K562 (cell line): ENCODE results near the gene MSL2. TPM values are rescaled to one million over a fixed set of nuclear protein-coding genes. Genes with fewer than 3 reads are reported as not detected.

Source experiments
- C11orf30 ChIP-seq: fragments of 450-650 bp; IDR thresholded peaks from 2 replicates; pipeline ENCODE4 v1.6.1; 2016; ENCODE audit warnings: low read depth, mild to moderate bottlenecking
- CCAR2 ChIP-seq: fragments of 200-400 bp; formaldehyde crosslinking; IDR thresholded peaks from 2 replicates; pipeline ENCODE4 v1.6.1; 2017; ENCODE audit warnings: mild to moderate bottlenecking, low read depth, low read length
- CHD2 ChIP-seq: IDR thresholded peaks from 2 replicates; pipeline ENCODE4 v1.6.1; 2011; ENCODE audit warnings: low read depth, low read length
- COPS2 ChIP-seq: fragments of 450-650 bp; conservative IDR thresholded peaks from 2 replicates; pipeline ENCODE4 v1.6.1; 2016; ENCODE audit warnings: mild to moderate bottlenecking, moderate library complexity
- DNMT1 ChIP-seq: fragments of 450-650 bp; IDR thresholded peaks from 2 replicates; pipeline ENCODE4 v1.6.1; 2016; ENCODE audit warnings: antibody characterized with exemption, mild to moderate bottlenecking
- FOXA1 ChIP-seq: fragments of 450-650 bp; IDR thresholded peaks from 2 replicates; pipeline ENCODE4 v1.6.1; 2016; ENCODE audit warnings: mild to moderate bottlenecking, borderline replicate concordance
- HNRNPL ChIP-seq: fragments of 200-400 bp; formaldehyde crosslinking; IDR thresholded peaks from 2 replicates; pipeline ENCODE4 v1.6.1; 2017; ENCODE audit warnings: low read depth, mild to moderate bottlenecking, low read length
- LCOR ChIP-seq: sonication (generic); formaldehyde crosslinking; IDR thresholded peaks from 2 replicates; pipeline ENCODE4 v1.8.0; 2022; ENCODE audit warnings: mild to moderate bottlenecking, missing genetic modification reagents
- MAFF ChIP-seq: IDR thresholded peaks from 2 replicates; pipeline ENCODE4 v1.6.1; 2012; ENCODE audit warnings: low read length, improper control_type of control experiment
- MAFK ChIP-seq: IDR thresholded peaks from 2 replicates; pipeline ENCODE4 v1.6.1; 2011; ENCODE audit warnings: low read length, improper control_type of control experiment
- MCM7 ChIP-seq, 2 experiments: fragments of 450-650 bp; IDR thresholded peaks; 2 replicates each; pipeline ENCODE4 v1.6.1; 2016 to 2018
- MED1 ChIP-seq: sonication (generic); formaldehyde crosslinking; IDR thresholded peaks from 2 replicates; pipeline ENCODE4 v1.8.1; 2023; ENCODE audit warnings: missing genetic modification reagents, borderline replicate concordance
- MLX ChIP-seq, 2 experiments: fragments of 450-650 bp in 1 of 2; sonication (generic) in 1 of 2; formaldehyde crosslinking; conservative IDR thresholded peaks; 2 replicates each; pipeline versions ENCODE4 v1.4.0 to v1.8.1; 2020 to 2022; ENCODE audit warnings: mild to moderate bottlenecking in 1 of 2, missing genetic modification reagents in 1 of 2
- NEUROD1 ChIP-seq: fragments of 150-350 bp; IDR thresholded peaks from 2 replicates; pipeline ENCODE4 v1.6.1; 2014; ENCODE audit warnings: borderline replicate concordance, low read length, low read depth; ENCODE audit not compliant: partially characterized antibody
- NFE2 ChIP-seq: IDR thresholded peaks from 2 replicates; pipeline ENCODE4 v1.6.1; 2014; ENCODE audit warnings: antibody characterized with exemption, low read depth
- NFIX ChIP-seq: fragments of 250-450 bp; sonication (Bioruptor Pico); IDR thresholded peaks from 2 replicates; pipeline ENCODE4 v1.4.0; 2020; ENCODE audit warnings: low read depth, mild to moderate bottlenecking, moderate library complexity
- POLR2B ChIP-seq: fragments of 450-650 bp; IDR thresholded peaks from 2 replicates; pipeline ENCODE4 v1.6.1; 2018; ENCODE audit warnings: low read depth; ENCODE audit not compliant: partially characterized antibody
- PRMT5 ChIP-seq: sonication (generic); formaldehyde crosslinking; IDR thresholded peaks from 2 replicates; pipeline ENCODE4 v1.5.0; 2020; ENCODE audit warnings: missing genetic modification reagents
- RFX1 ChIP-seq: fragments of 450-650 bp; IDR thresholded peaks from 2 replicates; pipeline ENCODE4 v1.6.1; 2016; ENCODE audit warnings: mild to moderate bottlenecking, moderate library complexity
- SREBF2 ChIP-seq: sonication (generic); formaldehyde crosslinking; IDR thresholded peaks from 2 replicates; pipeline ENCODE4 v1.4.0; 2020; ENCODE audit warnings: mild to moderate bottlenecking, missing genetic modification reagents
- TRIM24 ChIP-seq, 2 experiments: fragments of 450-650 bp; IDR thresholded peaks; 2 replicates each; pipeline ENCODE4 v1.6.1; 2016
- U2AF2 ChIP-seq: fragments of 200-400 bp; formaldehyde crosslinking; optimal IDR thresholded peaks from 2 replicates; pipeline ENCODE3; 2017; ENCODE audit warnings: low read depth, mild to moderate bottlenecking, low read length
- WHSC1 ChIP-seq: IDR thresholded peaks from one replicate; pipeline ENCODE4 v1.6.1; 2012; ENCODE audit warnings: low read length, control low read depth, inconsistent platforms
- ZFX ChIP-seq: sonication (generic); formaldehyde crosslinking; IDR thresholded peaks from 2 replicates; pipeline ENCODE4 v1.8.0; 2022; ENCODE audit warnings: mild to moderate bottlenecking, missing genetic modification reagents, moderate library complexity
- ZMIZ1 ChIP-seq, 2 experiments: fragments of 150-350 bp in 1 of 2; IDR thresholded peaks; 2 replicates each; pipeline ENCODE4 v1.6.1; 2012 to 2016; ENCODE audit warnings: low read depth in 2 of 2, low read length in 2 of 2, mild to moderate bottlenecking in 1 of 2, moderate library complexity in 1 of 2
- ZNF143 ChIP-seq: sonication (generic); formaldehyde crosslinking; IDR thresholded peaks from 2 replicates; pipeline ENCODE4 v1.9.0; 2022; ENCODE audit warnings: mild to moderate bottlenecking, missing genetic modification reagents
- ZNF3 ChIP-seq: fragments of 250-450 bp; sonication (Bioruptor Pico); IDR thresholded peaks from 2 replicates; pipeline ENCODE4 v1.5.0; 2021; ENCODE audit warnings: mild to moderate bottlenecking, moderate library complexity
- ZNF316 ChIP-seq: fragments of 450-650 bp; IDR thresholded peaks from 2 replicates; pipeline ENCODE4 v1.6.1; 2016
- ZNF324 ChIP-seq: fragments of 250-450 bp; sonication (Bioruptor Pico); IDR thresholded peaks from 2 replicates; pipeline ENCODE4 v1.4.0; 2020; ENCODE audit warnings: mild to moderate bottlenecking
- ZNF41 ChIP-seq: fragments of 250-450 bp; sonication (Bioruptor Pico); conservative IDR thresholded peaks from 2 replicates; pipeline ENCODE4 v1.4.0; 2020; ENCODE audit warnings: mild to moderate bottlenecking
- ZNF561 ChIP-seq: fragments of 450-650 bp; formaldehyde crosslinking; conservative IDR thresholded peaks from 2 replicates; pipeline ENCODE4 v1.4.0; 2020; ENCODE audit warnings: mild to moderate bottlenecking, moderate library complexity
- ZNF57 ChIP-seq: fragments of 450-650 bp; formaldehyde crosslinking; IDR thresholded peaks from 2 replicates; pipeline ENCODE4 v1.4.0; 2020; ENCODE audit warnings: mild to moderate bottlenecking, moderate library complexity
- polyA plus RNA-seq, 8 experiments: library from polyadenylated mRNA; depleted of rRNA in 4 of 8; stranded (reverse) in 5 of 8; unstranded in 3 of 8; fragments of >200 nt; fragmentation: Nextera tagmentation in 2 of 8; fragmentation: Illumina TruSeq in 1 of 8; extraction: Ambion mirVana in 2 of 8; extraction: Trizol in 1 of 8; gene quantifications; 2 replicates each; pipeline versions ENCODE4 v1.2.1 to v1.2.3, GENCODE V29; 2011 to 2014; ENCODE audit warnings: inconsistent platforms in 1 of 8, missing spikeins in 1 of 8
- total RNA-seq, 7 experiments: library from RNA; depleted of rRNA in 6 of 7; stranded (reverse); fragments of >200 nt in 6 of 7; fragmentation: Illumina TruSeq in 2 of 7; extraction: Trizol in 2 of 7; gene quantifications; 2 replicates each; pipeline versions ENCODE4 v1.2.1 to v1.2.3, GENCODE V29; 2011 to 2021; ENCODE audit warnings: low replicate concordance in 1 of 7

Gene MSL2
- total and polyA plus RNA-seq, 9 of the 15 experiments (the other 6 are each of a cell fraction or from before 2014, with no cell fraction given): 1.9 to 19.9 (median 9.1) TPM

- TF ChIP-seq ZMIZ1 (IDR thresholded peaks at IDR 0.05; ENCODE audit: low read depth in 2 of 2, low read length in 2 of 2): no peak
- no peak for TF ChIP-seq COPS2
- no peak for TF ChIP-seq ZNF561 (CRISPR knock-in tag)
- no peak for TF ChIP-seq PRMT5 (CRISPR knock-in tag)
- no peak for TF ChIP-seq MCM7 (IDR thresholded peaks at IDR 0.05)
- no peak for TF ChIP-seq LCOR
- TF ChIP-seq ZNF316: peak; percentile 97
- no peak for TF ChIP-seq POLR2B
- TF ChIP-seq U2AF2: no peak
- peak; percentile 86 for TF ChIP-seq MAFF
- TF ChIP-seq CCAR2: no peak
- TF ChIP-seq ZFX (CRISPR knock-in tag): no peak
- no peak for TF ChIP-seq TRIM24 (IDR thresholded peaks at IDR 0.05)
- TF ChIP-seq SREBF2 (CRISPR knock-in tag): no peak
- no peak for TF ChIP-seq RFX1
- no peak for TF ChIP-seq CHD2
- no peak for TF ChIP-seq NFIX (CRISPR knock-in tag)
- no peak for TF ChIP-seq ZNF3 (CRISPR knock-in tag)
- TF ChIP-seq ZNF41 (CRISPR knock-in tag): no peak
- TF ChIP-seq NEUROD1: no peak
- no peak for TF ChIP-seq MED1 (CRISPR knock-in tag)
- no peak for TF ChIP-seq DNMT1
- TF ChIP-seq HNRNPL: no peak
- TF ChIP-seq NFE2: 0 out of 2 replicates have a peak, but pooled peaks have one; percentile 23
- TF ChIP-seq ZNF143 (CRISPR knock-in tag): no peak
- TF ChIP-seq FOXA1: no peak
- peak; percentile 95 for TF ChIP-seq C11orf30
- no peak for TF ChIP-seq ZNF57 (CRISPR knock-in tag)
- TF ChIP-seq ZNF324 (CRISPR knock-in tag): no peak
- TF ChIP-seq MAFK: peak; percentile 86
- TF ChIP-seq WHSC1: no peak
- TF ChIP-seq MLX (CRISPR knock-in tag; conservative IDR thresholded peaks at IDR 0.05): no peak
Observed at GRCh38 chr3:136211547-136211946, 15.4 kb upstream of the MSL2 start (continued).
